ENCODE measurements around the gene MZB1. TPM values are rescaled to one million over a fixed set of nuclear protein-coding genes. Genes with fewer than 3 reads are reported as not detected.

Gene MZB1
- total and polyA plus RNA-seq, 2 of the 13 experiments (the other 11 are each of a cell fraction or from before 2014, with no cell fraction given), result 0.31 to 0.40 TPM

DNA sequence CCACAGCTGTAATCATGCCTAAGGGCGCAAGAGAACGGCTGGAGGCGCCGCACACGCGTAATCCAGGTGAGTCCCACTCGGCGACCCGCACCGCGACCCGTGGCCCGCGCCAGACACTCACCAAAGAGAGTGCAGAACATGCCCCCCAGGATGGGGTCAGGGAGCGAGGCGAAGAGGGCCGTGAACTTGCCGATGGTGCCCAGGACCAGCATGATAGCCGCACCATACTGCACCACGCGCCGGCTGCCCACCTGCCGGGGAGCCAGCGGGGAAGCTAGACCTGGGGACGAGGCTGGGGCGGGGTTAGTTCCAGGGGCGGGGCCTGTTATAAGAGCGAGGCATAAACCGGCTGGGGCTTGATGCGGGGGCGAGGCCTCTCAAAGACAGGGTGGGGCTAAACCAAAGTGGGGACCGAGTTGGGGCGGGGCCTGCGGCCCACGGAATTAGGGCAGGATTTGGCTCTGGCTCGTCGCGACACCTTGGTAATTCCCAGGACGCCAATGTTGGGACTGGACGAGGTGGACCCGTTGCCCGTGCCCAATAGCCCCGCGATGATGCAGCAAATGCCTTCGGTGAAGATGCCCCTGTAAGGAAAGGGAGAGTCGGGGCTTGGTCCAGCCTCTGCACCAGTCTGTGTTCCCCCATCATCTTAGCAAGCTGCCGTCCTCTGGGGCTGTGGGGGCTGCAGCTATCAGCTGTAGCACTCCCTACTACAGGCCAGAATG is 11.4 kb downstream of the MZB1 start (continued):
- TF ChIP-seq ZBTB33 (CRISPR knock-in tag; IDR thresholded peaks at IDR 0.05) (no peak), JARID2 (CRISPR knock-in tag; IDR thresholded peaks at IDR 0.05; ENCODE audit: insufficient replicate concordance) (no peak), ZNF17 (CRISPR knock-in tag; IDR thresholded peaks at IDR 0.05) (no peak)

GRCh38 chr5:139377226-139377625 is 12.5 kb downstream of the MZB1 start:
- ChIA-PET CTCF (ENCODE audit: low intra/inter-chr PET ratio, low total read pairs) (no interaction called here), POLR2A (no interaction called here)
- Histone ChIP-seq H3K9me3 (ENCODE audit: low read length) (no peaks in the 10 kb centered on the region), H4K20me1 (ENCODE audit: insufficient read depth, low read length) (no peaks in the 10 kb centered on the region), H3K4me1 (ENCODE audit: insufficient read depth, low read length) (peaks cover 21% of the 10 kb centered on the region), H3K36me3 (replicated peaks in 1 of 2; ENCODE audit: control insufficient read depth in 1 of 2, insufficient read depth in 2 of 2, low read length in 2 of 2) (peaks cover 0 to 5% of the 10 kb centered on the region in 2 experiments; a peak in 2 of 5 replicates), H3K9ac (ENCODE audit: insufficient read depth, low read depth, low read length) (no peak overlapping the region), H3K4me2 (ENCODE audit: low read depth, low read length) (no peak overlapping the region), H3K27me3 (ENCODE audit: control insufficient read depth in 1 of 2, insufficient read depth in 2 of 2, low read length in 2 of 2) (no peaks in the 10 kb centered on the region), H3K4me3 (replicated peaks in 1 of 3; ENCODE audit: insufficient read depth in 1 of 3, low read depth in 2 of 3, low read length in 3 of 3) (no peak overlapping the region), H3K27ac (ENCODE audit: extremely low read length, insufficient read depth, low read length) (no peak overlapping the region), H3K79me2 (ENCODE audit: insufficient read depth, low read length) (peaks cover 2% of the 10 kb centered on the region), H2AFZ (ENCODE audit: low read length) (no peak overlapping the region)
- FAIRE-seq (no peak), DNase-seq (ENCODE audit: low spot score) (no peak), ATAC-seq (no peak)
- WGBS (ENCODE audit: low lambda C conversion rate), result 100% methylated on average over 1 of the region's 3 CpGs
- no TSS peak for BruUV-seq (replicated peaks)
- in situ Hi-C loops (cut with HindIII; ENCODE audit: extremely low pct_ligation_motif_present, low pct_unique_long_range_greater_than_20kb) (no loop called here), intact Hi-C loops (cut with micrococcal nuclease; ENCODE audit: unreplicated experiment) (no loop called here)
- no peak for TF ChIP-seq MXI1 (IDR thresholded peaks at IDR 0.05; ENCODE audit: borderline replicate concordance, low read depth, low read length)
- TF ChIP-seq HCFC1 (IDR thresholded peaks at IDR 0.05; ENCODE audit: low read depth, low read length), result no peak
- TF ChIP-seq ZNF235 (CRISPR knock-in tag; IDR thresholded peaks at IDR 0.05; ENCODE audit: borderline replicate concordance), result no peak
- TF ChIP-seq ZNF343 (CRISPR knock-in tag; IDR thresholded peaks at IDR 0.05), result no peak
- no peak for TF ChIP-seq HOMEZ (CRISPR knock-in tag; IDR thresholded peaks at IDR 0.05; ENCODE audit: low read depth)
- no peak for TF ChIP-seq ZNF160 (CRISPR knock-in tag; IDR thresholded peaks at IDR 0.05)
- TF ChIP-seq ZNF451 (CRISPR knock-in tag; IDR thresholded peaks at IDR 0.05), result no peak
- TF ChIP-seq, protein P1, sequence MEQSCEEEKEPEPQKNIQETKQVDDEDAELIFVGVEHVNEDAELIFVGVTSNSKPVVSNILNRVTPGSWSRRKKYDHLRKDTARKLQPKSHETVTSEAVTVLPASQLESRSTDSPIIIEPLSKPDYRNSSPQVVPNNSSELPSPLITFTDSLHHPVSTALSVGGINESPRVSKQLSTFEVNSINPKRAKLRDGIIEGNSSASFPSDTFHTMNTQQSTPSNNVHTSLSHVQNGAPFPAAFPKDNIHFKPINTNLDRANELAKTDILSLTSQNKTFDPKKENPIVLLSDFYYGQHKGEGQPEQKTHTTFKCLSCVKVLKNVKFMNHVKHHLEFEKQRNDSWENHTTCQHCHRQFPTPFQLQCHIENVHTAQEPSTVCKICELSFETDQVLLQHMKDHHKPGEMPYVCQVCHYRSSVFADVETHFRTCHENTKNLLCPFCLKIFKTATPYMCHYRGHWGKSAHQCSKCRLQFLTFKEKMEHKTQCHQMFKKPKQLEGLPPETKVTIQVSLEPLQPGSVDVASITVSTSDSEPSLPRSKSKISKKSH (CRISPR knock-in tag; IDR thresholded peaks at IDR 0.05; ENCODE audit: borderline replicate concordance), result no peak
- TF ChIP-seq TCF7 (IDR thresholded peaks at IDR 0.05; ENCODE audit: low read depth), result no peak
- TF ChIP-seq PHF20 (CRISPR knock-in tag; IDR thresholded peaks at IDR 0.05), result no peak
- TF ChIP-seq PTBP1 (IDR thresholded peaks at IDR 0.05; ENCODE audit: low read depth, low read length, poor library complexity, severe bottlenecking), result no peak
